ENCODE results near the gene MAPT.

GRCh38 chr17:45935197-45935709 lies 40.9 kb downstream of the MAPT start:
- TF ChIP-seq, protein P1, sequence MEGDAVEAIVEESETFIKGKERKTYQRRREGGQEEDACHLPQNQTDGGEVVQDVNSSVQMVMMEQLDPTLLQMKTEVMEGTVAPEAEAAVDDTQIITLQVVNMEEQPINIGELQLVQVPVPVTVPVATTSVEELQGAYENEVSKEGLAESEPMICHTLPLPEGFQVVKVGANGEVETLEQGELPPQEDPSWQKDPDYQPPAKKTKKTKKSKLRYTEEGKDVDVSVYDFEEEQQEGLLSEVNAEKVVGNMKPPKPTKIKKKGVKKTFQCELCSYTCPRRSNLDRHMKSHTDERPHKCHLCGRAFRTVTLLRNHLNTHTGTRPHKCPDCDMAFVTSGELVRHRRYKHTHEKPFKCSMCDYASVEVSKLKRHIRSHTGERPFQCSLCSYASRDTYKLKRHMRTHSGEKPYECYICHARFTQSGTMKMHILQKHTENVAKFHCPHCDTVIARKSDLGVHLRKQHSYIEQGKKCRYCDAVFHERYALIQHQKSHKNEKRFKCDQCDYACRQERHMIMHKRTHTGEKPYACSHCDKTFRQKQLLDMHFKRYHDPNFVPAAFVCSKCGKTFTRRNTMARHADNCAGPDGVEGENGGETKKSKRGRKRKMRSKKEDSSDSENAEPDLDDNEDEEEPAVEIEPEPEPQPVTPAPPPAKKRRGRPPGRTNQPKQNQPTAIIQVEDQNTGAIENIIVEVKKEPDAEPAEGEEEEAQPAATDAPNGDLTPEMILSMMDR (IDR thresholded peaks at IDR 0.05), result no peak
- TF ChIP-seq POLR2A (IDR thresholded peaks at IDR 0.05) (no peak), POLR2AphosphoS5 (IDR thresholded peaks at IDR 0.05) (no peak), EP300 (IDR thresholded peaks at IDR 0.05) (no peak)
